Activated naive CD4-positive, alpha-beta T cell treated with anti-CD3 and anti-CD28 coated beads, Interleukin-2, amount 10 ng/mL, durations not matched to agents 7 days and 5 days (primary cell): ENCODE measurements around the gene CTU2.

Source experiments
- CTCF ChIA-PET: fragments of 350-600 bp; sonication (Branson Sonifier 250); formaldehyde crosslinking; loops from one replicate; lab custom pipeline; 2021; ENCODE audit warnings: antibody characterized with exemption; lab: Charles Lee
- DNase-seq: peaks from one replicate; pipeline ENCODE4 v3.0.0-alpha.2; 2020
- H3K27ac Mint-ChIP-seq: one replicate; pipeline ENCODE4 v1.8.0; 2021; ENCODE audit warnings: mild to moderate bottlenecking, moderate library complexity, mixed read lengths
- H3K27me3 Mint-ChIP-seq: one replicate; pipeline ENCODE4 v1.8.0; 2021; ENCODE audit warnings: mild to moderate bottlenecking, mixed read lengths
- H3K36me3 Mint-ChIP-seq: one replicate; pipeline ENCODE4 v1.8.0; 2021; ENCODE audit warnings: mixed read lengths
- H3K4me1 Mint-ChIP-seq: one replicate; pipeline ENCODE4 v1.8.0; 2021; ENCODE audit warnings: mixed read lengths
- H3K4me3 Mint-ChIP-seq: one replicate; pipeline ENCODE4 v1.8.0; 2021; ENCODE audit warnings: mild to moderate bottlenecking, moderate library complexity, mixed read lengths
- H3K9me3 Mint-ChIP-seq: one replicate; pipeline ENCODE4 v1.8.0; 2021; ENCODE audit warnings: mixed read lengths

CTU2 gene

DNA sequence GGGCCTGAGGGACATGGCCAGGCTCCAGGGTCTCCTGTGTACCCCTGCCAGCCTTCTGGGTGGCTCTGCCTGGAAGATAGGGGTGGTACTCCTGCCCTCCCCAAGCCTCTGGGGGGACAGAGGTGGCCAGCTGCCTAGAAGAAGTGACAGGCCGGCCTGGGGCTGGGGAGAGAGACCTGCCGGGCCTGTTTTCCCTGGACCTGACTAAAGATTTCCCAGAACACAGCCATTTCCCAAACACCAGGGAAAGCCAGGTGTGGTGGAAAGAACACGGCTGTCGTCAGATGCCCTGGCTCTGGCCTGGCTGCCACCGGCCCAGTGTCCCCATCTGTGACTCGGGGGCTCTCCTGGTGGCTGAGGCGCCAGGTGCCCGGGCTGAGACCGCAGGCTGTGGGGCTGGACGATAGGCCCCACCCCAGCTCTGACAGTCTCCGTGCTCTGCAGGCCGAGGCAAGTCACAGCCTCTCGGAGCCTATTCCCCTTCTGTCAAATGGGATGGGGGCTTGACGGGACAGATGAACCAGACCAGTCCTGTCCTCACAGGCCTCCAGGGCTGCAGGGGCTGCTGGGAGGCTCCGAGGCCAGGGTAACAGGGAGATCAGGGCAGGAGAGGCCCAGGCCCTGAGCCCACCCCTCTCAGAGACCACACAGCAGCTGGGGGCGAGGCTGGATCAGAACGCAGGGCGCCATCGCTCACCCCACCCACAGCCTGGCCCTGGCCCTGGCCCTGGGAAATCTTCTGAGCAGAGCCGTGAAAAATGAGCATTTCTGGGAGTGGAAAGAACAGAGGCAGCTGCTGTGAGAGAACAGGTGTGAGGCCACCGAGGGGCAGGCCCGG, 33.1 kb downstream of the CTU2 start:
- peaks cover 14% of the 10 kb centered on the region for H3K4me1 Mint-ChIP-seq
- no peak overlapping the region for H3K4me3 Mint-ChIP-seq
- H3K9me3 Mint-ChIP-seq: no peaks in the 10 kb centered on the region
- no peak for DNase-seq
- no peaks in the 10 kb centered on the region for H3K27me3 Mint-ChIP-seq
- no peak overlapping the region for H3K27ac Mint-ChIP-seq
- H3K36me3 Mint-ChIP-seq: peaks cover 10% of the 10 kb centered on the region
- CTCF ChIA-PET: interaction anchor here (0.7 to 2.7 kb wide), 4 partner anchors 19 to 192 kb away, joined by 3 to 14 read pairs (median 4); no protein-coding TSS in a partner anchor

DNA sequence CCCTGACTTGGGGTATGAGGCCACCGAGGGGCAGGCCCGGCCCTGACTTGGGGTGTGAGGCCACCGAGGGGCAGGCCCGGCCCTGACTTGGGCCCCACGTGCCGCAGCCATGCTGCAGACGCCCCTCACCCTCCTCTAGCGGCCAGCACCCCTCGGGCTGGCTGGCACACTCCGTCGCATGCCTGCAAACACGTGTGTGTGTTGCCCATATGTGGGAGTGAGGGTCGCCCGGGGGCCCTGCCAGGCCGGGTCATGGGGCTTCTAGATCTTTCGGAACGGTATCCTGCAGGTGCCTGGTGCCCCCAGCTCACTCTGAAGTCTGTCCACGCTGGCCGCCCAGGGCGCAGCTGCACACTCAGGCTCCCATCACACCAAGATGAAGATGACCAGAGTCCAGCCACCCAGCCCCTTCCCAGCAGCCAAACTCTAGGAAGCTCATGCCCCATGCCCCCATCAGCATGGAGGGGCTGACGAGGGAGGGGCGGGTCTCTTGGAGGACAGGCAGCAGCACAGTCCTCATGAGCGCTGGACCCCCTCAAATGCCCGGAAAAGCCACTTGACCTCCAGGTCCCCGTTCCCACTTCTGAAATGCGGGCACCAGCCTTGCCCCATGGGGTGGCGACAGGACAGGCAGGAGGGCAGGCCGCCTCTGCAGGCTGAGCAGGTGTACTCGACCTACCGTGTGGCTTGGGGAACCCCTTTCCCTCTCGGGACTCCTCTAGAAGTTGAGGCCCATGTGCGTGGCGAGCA, 33.8 kb downstream of the CTU2 start:
- H3K36me3 Mint-ChIP-seq: peaks cover 10% of the 10 kb centered on the region
- H3K4me1 Mint-ChIP-seq: peaks cover 20% of the 10 kb centered on the region
- CTCF ChIA-PET: interaction anchor here (1.0 to 2.4 kb wide), 3 partner anchors 13 to 41 kb away, joined by 3 to 6 read pairs (median 4); no protein-coding TSS in a partner anchor
- no peaks in the 10 kb centered on the region for H3K9me3 Mint-ChIP-seq
- H3K27ac Mint-ChIP-seq: peak overlapping the region; percentile 55
- no peaks in the 10 kb centered on the region for H3K27me3 Mint-ChIP-seq
- no peak for DNase-seq
- H3K4me3 Mint-ChIP-seq: no peak overlapping the region

GRCh38 chr16:88740727-88741055, 34.4 kb downstream of the CTU2 start:
- Mint-ChIP-seq H3K4me3 (no peak overlapping the region), H3K27ac (no peak overlapping the region), H3K27me3 (no peaks in the 10 kb centered on the region), H3K9me3 (no peaks in the 10 kb centered on the region), H3K36me3 (peaks cover 9% of the 10 kb centered on the region), H3K4me1 (peaks cover 25% of the 10 kb centered on the region)
- DNase-seq: no peak
- CTCF ChIA-PET: interaction anchor here (1.3 to 2.4 kb wide), 2 partner anchors 13 to 40 kb away, joined by 4 to 6 read pairs; no protein-coding TSS in a partner anchor

GRCh38 chr16:88741368-88741767, 35.1 kb downstream of the CTU2 start:
- CTCF ChIA-PET: interaction anchor here (1.3 kb wide), 1 partner anchor 12 kb away, joined by 4 read pairs; no protein-coding TSS in a partner anchor
- Mint-ChIP-seq H3K36me3 (peaks cover 9% of the 10 kb centered on the region), H3K27me3 (no peaks in the 10 kb centered on the region), H3K4me1 (peaks cover 32% of the 10 kb centered on the region), H3K27ac (no peak overlapping the region), H3K4me3 (no peak overlapping the region), H3K9me3 (no peaks in the 10 kb centered on the region)
- no peak for DNase-seq

- CTCF ChIA-PET: interaction anchor here (0.9 to 4.5 kb wide), 12 partner anchors 9 to 995 kb away, joined by 3 to 40 read pairs (median 4); partner anchors contain the start of genes GALNS, PIEZO1 and TRAPPC2L
- no peak for DNase-seq
- Mint-ChIP-seq H3K36me3 (peaks cover 9% of the 10 kb centered on the region), H3K4me3 (no peak overlapping the region), H3K9me3 (no peaks in the 10 kb centered on the region), H3K4me1 (peaks cover 40% of the 10 kb centered on the region), H3K27ac (no peak overlapping the region), H3K27me3 (no peaks in the 10 kb centered on the region)
Observed at GRCh38 chr16:88742896-88743605, 36.7 kb downstream of the CTU2 start.

DNA sequence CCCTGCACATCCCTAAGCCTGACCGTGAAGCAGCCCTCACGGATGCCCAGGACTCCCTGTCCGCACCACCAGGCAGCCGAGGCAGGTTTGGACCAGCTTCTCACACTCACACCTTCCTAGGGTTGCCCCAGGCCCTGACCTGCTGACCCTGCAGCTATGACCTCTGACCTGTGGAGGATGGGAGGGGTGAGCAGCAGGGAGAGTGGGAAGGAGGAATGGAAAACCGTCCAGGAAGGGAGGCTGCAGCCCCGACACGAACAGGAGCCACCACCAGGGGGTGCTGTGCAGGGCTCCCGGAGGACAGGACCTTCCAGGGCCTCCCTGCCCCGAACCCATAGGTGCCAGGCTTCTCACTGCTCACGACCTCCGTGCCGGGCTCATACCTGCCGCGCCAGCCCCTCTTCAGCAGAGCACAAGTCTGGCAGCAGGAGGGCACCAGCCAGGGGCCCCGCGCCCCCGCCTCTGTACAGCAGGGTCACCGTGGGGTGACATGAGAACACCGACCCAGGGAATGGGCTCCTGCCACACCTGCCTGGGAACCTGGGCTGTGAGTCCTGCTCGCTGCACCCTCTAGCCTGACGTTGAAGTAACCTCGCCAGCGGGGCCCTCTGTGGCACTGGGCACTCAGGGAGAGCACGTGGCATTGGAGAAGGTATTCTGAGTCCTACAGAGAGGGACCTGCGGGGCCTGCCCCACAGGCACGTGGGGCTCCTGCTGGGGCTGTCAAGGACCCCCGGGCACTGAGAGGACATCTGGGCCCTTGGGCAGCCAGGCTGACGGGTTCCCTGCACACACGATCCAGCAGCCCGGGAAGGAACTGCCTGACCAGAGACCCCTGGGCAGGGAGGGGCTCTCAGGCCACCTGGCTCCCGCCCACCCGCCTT, 37.6 kb downstream of the CTU2 start:
- Mint-ChIP-seq H3K4me3 (no peak overlapping the region), H3K27ac (peak overlapping the region; percentile 28), H3K36me3 (peaks cover 5% of the 10 kb centered on the region), H3K27me3 (no peaks in the 10 kb centered on the region), H3K9me3 (no peaks in the 10 kb centered on the region), H3K4me1 (peaks cover 41% of the 10 kb centered on the region)
- DNase-seq: peak; percentile 79
- CTCF ChIA-PET: interaction anchor here (0.9 to 4.5 kb wide), 9 partner anchors 10 to 113 kb away, joined by 3 to 40 read pairs (median 4); partner anchors contain the start of genes GALNS and TRAPPC2L

DNA sequence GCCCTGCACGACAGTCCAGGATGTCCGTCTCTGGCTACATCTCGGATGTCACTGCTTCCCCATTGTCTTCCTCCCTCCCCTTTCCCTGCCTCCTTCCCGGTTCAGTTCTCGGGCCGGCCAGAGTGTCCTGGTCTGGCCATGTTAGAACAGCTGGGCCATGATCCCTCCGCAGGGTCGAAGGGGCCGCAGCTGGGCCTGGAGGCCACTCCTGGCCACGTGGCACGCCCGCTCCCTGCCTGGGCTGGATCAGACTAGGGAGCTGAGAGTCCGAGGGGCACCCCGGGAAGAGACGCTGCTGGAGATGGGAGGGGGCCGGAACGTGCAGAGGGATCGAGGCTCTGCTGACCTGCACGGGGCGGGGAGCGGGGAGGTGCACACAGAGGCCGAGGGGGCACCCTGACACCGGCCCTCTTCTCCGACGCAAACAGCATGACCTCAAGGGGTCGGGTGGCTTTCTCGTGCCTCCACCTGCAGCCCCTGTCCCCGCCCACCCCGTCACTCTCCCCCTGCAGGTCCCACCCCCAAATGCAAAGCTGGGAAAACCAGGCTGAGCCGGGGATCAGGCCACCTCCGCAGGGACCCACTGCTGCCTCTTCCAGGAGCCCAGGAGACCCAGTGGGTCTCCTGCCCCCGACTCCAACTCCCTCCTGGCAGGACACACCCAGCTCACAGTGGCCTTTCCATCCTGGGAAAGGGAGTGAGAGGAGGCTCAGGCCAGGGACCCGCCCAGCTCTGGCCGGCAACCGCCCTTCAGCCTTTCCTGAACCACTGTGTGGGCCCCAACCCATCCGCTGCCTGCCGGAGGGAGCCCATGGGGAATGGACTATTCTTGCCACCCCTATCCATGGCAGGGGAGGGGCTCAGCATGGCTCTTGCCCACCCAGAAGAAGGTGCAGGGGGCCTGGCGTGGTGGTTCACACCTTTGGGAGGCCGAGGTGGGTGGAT, 38.5 kb downstream of the CTU2 start:
- Mint-ChIP-seq H3K36me3 (peaks cover 5% of the 10 kb centered on the region), H3K9me3 (no peaks in the 10 kb centered on the region), H3K27ac (peak overlapping the region; percentile 82), H3K4me1 (peaks cover 41% of the 10 kb centered on the region), H3K4me3 (peak overlapping the region; percentile 18), H3K27me3 (no peaks in the 10 kb centered on the region)
- CTCF ChIA-PET: interaction anchor here (0.7 to 4.5 kb wide), 4 partner anchors 8 to 43 kb away, joined by 3 to 40 read pairs (median 12); no protein-coding TSS in a partner anchor
- DNase-seq: no peak

- DNase-seq: no peak
- H3K27ac Mint-ChIP-seq: peak overlapping the region; percentile 82
Observed at GRCh38 chr16:88746506-88746905, 40.2 kb downstream of the CTU2 start.

DNA sequence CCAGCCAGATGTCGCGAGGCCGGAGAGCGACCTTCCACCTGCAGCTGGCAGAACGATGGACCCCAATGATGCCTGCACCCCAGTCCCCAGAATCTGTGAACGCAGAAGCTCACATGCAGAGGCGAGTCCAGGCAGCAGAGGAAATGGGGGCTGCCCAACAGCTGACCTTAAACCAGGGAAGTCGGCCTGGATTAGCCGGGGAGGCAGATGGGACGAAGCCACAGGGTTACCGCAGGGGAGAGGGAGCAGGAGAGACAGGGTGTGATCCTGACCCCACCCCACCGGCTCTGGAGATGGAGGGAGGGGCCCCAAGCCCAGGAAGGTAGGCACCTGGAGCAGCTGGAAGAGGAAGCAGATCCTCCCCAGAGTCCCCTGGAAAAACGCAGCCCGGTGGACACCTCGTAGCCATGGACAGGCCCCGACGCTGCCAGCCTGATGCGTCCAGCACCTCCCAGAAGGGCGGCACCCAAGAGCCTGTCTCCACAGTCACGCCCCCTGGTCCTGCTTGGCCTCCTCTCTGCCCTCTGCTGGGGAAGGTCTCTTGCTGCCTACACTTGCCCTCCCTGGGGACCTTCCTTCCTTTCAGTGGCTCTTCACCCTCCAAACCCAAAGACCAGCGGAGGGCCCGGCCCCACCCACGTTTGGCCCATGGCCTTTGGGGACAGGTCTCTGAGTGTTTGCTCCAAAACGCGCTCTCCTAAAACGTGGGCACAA, 41.4 kb downstream of the CTU2 start:
- Mint-ChIP-seq H3K27me3 (no peaks in the 10 kb centered on the region), H3K36me3 (peaks cover 5% of the 10 kb centered on the region), H3K4me3 (no peak overlapping the region), H3K4me1 (peaks cover 41% of the 10 kb centered on the region), H3K27ac (peak overlapping the region; percentile 58), H3K9me3 (no peaks in the 10 kb centered on the region)
- peak; percentile 71 for DNase-seq
- CTCF ChIA-PET: interaction anchor here (0.7 to 3.4 kb wide), 3 partner anchors 11 to 33 kb away, joined by 3 to 19 read pairs (median 3); no protein-coding TSS in a partner anchor

More at GRCh38 chr16:88746506-88746905, 40.2 kb downstream of the CTU2 start:
- no peaks in the 10 kb centered on the region for H3K27me3 Mint-ChIP-seq
- peaks cover 1% of the 10 kb centered on the region for H3K36me3 Mint-ChIP-seq
- no peak overlapping the region for H3K4me3 Mint-ChIP-seq
- no peaks in the 10 kb centered on the region for H3K9me3 Mint-ChIP-seq
- CTCF ChIA-PET: interaction anchor here (3.4 to 4.5 kb wide), 2 partner anchors 10 to 36 kb away, joined by 19 to 40 read pairs; no protein-coding TSS in a partner anchor
- H3K4me1 Mint-ChIP-seq: peaks cover 41% of the 10 kb centered on the region

- Mint-ChIP-seq H3K27me3 (no peaks in the 10 kb centered on the region), H3K9me3 (no peaks in the 10 kb centered on the region), H3K4me1 (peaks cover 38% of the 10 kb centered on the region), H3K36me3 (peaks cover 5% of the 10 kb centered on the region), H3K27ac (no peak overlapping the region), H3K4me3 (no peak overlapping the region)
- DNase-seq: no peak
- CTCF ChIA-PET: no interaction called here
Observed at GRCh38 chr16:88748364-88748763, 42.1 kb downstream of the CTU2 start.

GRCh38 chr16:88749358-88749757, 43.1 kb downstream of the CTU2 start:
- no peak for DNase-seq
- Mint-ChIP-seq H3K36me3 (peaks cover 7% of the 10 kb centered on the region), H3K4me1 (peaks cover 30% of the 10 kb centered on the region), H3K27ac (no peak overlapping the region), H3K27me3 (no peaks in the 10 kb centered on the region), H3K9me3 (no peaks in the 10 kb centered on the region), H3K4me3 (no peak overlapping the region)
- CTCF ChIA-PET: no interaction called here
